ENCODE data around the gene WWC2.

The WWC2 gene

GRCh38 chr4:183155450-183156184 is 56.6 kb downstream of the WWC2 start:
- peaks cover 5% of the 10 kb centered on the region for H3K27me3 Mint-ChIP-seq
- no peak for ATAC-seq (ENCODE audit: low read depth)
- H3K4me1 Mint-ChIP-seq = no peaks in the 10 kb centered on the region
- H3K36me3 Mint-ChIP-seq = no peaks in the 10 kb centered on the region
- DNase-seq (ENCODE audit: low spot score in 2 of 2) = no peak
- no peak overlapping the region for H3K27ac Mint-ChIP-seq
- H3K9me3 Mint-ChIP-seq = peaks cover 2% of the 10 kb centered on the region
- H3K4me3 Mint-ChIP-seq = no peak overlapping the region

GRCh38 chr4:183157215-183157614 is 58.2 kb downstream of the WWC2 start:
- H3K27me3 Mint-ChIP-seq = peaks cover 5% of the 10 kb centered on the region
- no peaks in the 10 kb centered on the region for H3K4me1 Mint-ChIP-seq
- ATAC-seq (ENCODE audit: low read depth) (no peak), DNase-seq (ENCODE audit: low spot score in 2 of 2) (no peak)
- H3K9me3 Mint-ChIP-seq = peaks cover 2% of the 10 kb centered on the region
- H3K36me3 Mint-ChIP-seq = no peaks in the 10 kb centered on the region
- no peak overlapping the region for H3K27ac Mint-ChIP-seq
- no peak overlapping the region for H3K4me3 Mint-ChIP-seq

- no peaks in the 10 kb centered on the region for H3K36me3 Mint-ChIP-seq
Observed at GRCh38 chr4:183158062-183158461, 59.0 kb downstream of the WWC2 start.

GRCh38 chr4:183161630-183162029 is 62.6 kb downstream of the WWC2 start:
- no peaks in the 10 kb centered on the region for H3K4me1 Mint-ChIP-seq
- no peak for ATAC-seq (ENCODE audit: low read depth)
- H3K27ac Mint-ChIP-seq = no peak overlapping the region
- no peak for DNase-seq (ENCODE audit: low spot score in 2 of 2)
- peaks cover 2% of the 10 kb centered on the region for H3K9me3 Mint-ChIP-seq
- no peak overlapping the region for H3K4me3 Mint-ChIP-seq
- no peaks in the 10 kb centered on the region for H3K36me3 Mint-ChIP-seq
- H3K27me3 Mint-ChIP-seq = peaks cover 9% of the 10 kb centered on the region

More at GRCh38 chr4:183158062-183158461, 59.0 kb downstream of the WWC2 start:
- H3K27ac Mint-ChIP-seq = no peak overlapping the region
- peaks cover 9% of the 10 kb centered on the region for H3K27me3 Mint-ChIP-seq
- H3K4me1 Mint-ChIP-seq = no peaks in the 10 kb centered on the region
- ATAC-seq (ENCODE audit: low read depth) = no peak
- no peak overlapping the region for H3K4me3 Mint-ChIP-seq
- no peak for DNase-seq (ENCODE audit: low spot score in 2 of 2)
- H3K9me3 Mint-ChIP-seq = peaks cover 2% of the 10 kb centered on the region

- Mint-ChIP-seq H3K36me3 (no peaks in the 10 kb centered on the region), H3K4me1 (no peaks in the 10 kb centered on the region), H3K9me3 (no peaks in the 10 kb centered on the region), H3K4me3 (no peak overlapping the region), H3K27me3 (peaks cover 7% of the 10 kb centered on the region), H3K27ac (no peak overlapping the region)
- ATAC-seq (ENCODE audit: low read depth) = no peak
- DNase-seq (ENCODE audit: low spot score in 2 of 2) = no peak
Observed at GRCh38 chr4:183163135-183163534, 64.1 kb downstream of the WWC2 start.

- Mint-ChIP-seq H3K4me1 (no peaks in the 10 kb centered on the region), H3K27me3 (peaks cover 7% of the 10 kb centered on the region), H3K36me3 (no peaks in the 10 kb centered on the region), H3K27ac (no peak overlapping the region), H3K4me3 (no peak overlapping the region), H3K9me3 (no peaks in the 10 kb centered on the region)
- DNase-seq (ENCODE audit: low spot score in 2 of 2) (no peak), ATAC-seq (ENCODE audit: low read depth) (no peak)
Observed at GRCh38 chr4:183164963-183165362, 65.9 kb downstream of the WWC2 start.

- no peak for ATAC-seq (ENCODE audit: low read depth)
- H3K36me3 Mint-ChIP-seq = no peaks in the 10 kb centered on the region
- peaks cover 7% of the 10 kb centered on the region for H3K27me3 Mint-ChIP-seq
- no peak for DNase-seq (ENCODE audit: low spot score in 2 of 2)
- no peak overlapping the region for H3K27ac Mint-ChIP-seq
- H3K9me3 Mint-ChIP-seq = no peaks in the 10 kb centered on the region
- H3K4me1 Mint-ChIP-seq = no peaks in the 10 kb centered on the region
- H3K4me3 Mint-ChIP-seq = no peak overlapping the region
Observed at GRCh38 chr4:183165376-183165775, 66.3 kb downstream of the WWC2 start.

GRCh38 chr4:183170894-183171293 is 71.8 kb downstream of the WWC2 start:
- no peaks in the 10 kb centered on the region for H3K9me3 Mint-ChIP-seq
- H3K4me1 Mint-ChIP-seq = no peaks in the 10 kb centered on the region
- ATAC-seq (ENCODE audit: low read depth) (no peak), DNase-seq (ENCODE audit: low spot score in 2 of 2) (no peak)
- no peak overlapping the region for H3K27ac Mint-ChIP-seq
- H3K36me3 Mint-ChIP-seq = no peaks in the 10 kb centered on the region
- peaks cover 3% of the 10 kb centered on the region for H3K27me3 Mint-ChIP-seq
- H3K4me3 Mint-ChIP-seq = no peak overlapping the region

GRCh38 chr4:183171484-183172267 is 72.6 kb downstream of the WWC2 start:
- no peaks in the 10 kb centered on the region for H3K9me3 Mint-ChIP-seq
- H3K27ac Mint-ChIP-seq = no peak overlapping the region
- H3K4me3 Mint-ChIP-seq = no peak overlapping the region
- DNase-seq (ENCODE audit: low spot score in 2 of 2) (no peak), ATAC-seq (ENCODE audit: low read depth) (no peak)
- H3K4me1 Mint-ChIP-seq = no peaks in the 10 kb centered on the region
- peaks cover 4% of the 10 kb centered on the region for H3K27me3 Mint-ChIP-seq
- no peaks in the 10 kb centered on the region for H3K36me3 Mint-ChIP-seq

- Mint-ChIP-seq H3K9me3 (no peaks in the 10 kb centered on the region), H3K4me1 (no peaks in the 10 kb centered on the region), H3K27ac (no peak overlapping the region), H3K4me3 (no peak overlapping the region), H3K36me3 (no peaks in the 10 kb centered on the region), H3K27me3 (peaks cover 3% of the 10 kb centered on the region)
- DNase-seq (ENCODE audit: low spot score in 2 of 2) (no peak), ATAC-seq (ENCODE audit: low read depth) (no peak)
Observed at GRCh38 chr4:183172881-183173280, 73.8 kb downstream of the WWC2 start.

- Mint-ChIP-seq H3K27ac (no peak overlapping the region), H3K4me3 (no peak overlapping the region), H3K9me3 (no peaks in the 10 kb centered on the region), H3K36me3 (no peaks in the 10 kb centered on the region), H3K27me3 (peaks cover 3% of the 10 kb centered on the region), H3K4me1 (no peaks in the 10 kb centered on the region)
- ATAC-seq (ENCODE audit: low read depth) = no peak
- DNase-seq (ENCODE audit: low spot score in 2 of 2) = no peak
Observed at GRCh38 chr4:183173580-183174526, 74.8 kb downstream of the WWC2 start.

GRCh38 chr4:183175631-183176232 is 76.7 kb downstream of the WWC2 start:
- ATAC-seq (ENCODE audit: low read depth) (no peak), DNase-seq (ENCODE audit: low spot score in 2 of 2) (no peak)
- H3K36me3 Mint-ChIP-seq = no peaks in the 10 kb centered on the region
- peaks cover 4% of the 10 kb centered on the region for H3K27me3 Mint-ChIP-seq
- no peak overlapping the region for H3K27ac Mint-ChIP-seq
- no peak overlapping the region for H3K4me3 Mint-ChIP-seq
- H3K4me1 Mint-ChIP-seq = no peaks in the 10 kb centered on the region
- H3K9me3 Mint-ChIP-seq = no peaks in the 10 kb centered on the region

- no peaks in the 10 kb centered on the region for H3K9me3 Mint-ChIP-seq
- peaks cover 4% of the 10 kb centered on the region for H3K27me3 Mint-ChIP-seq
- ATAC-seq (ENCODE audit: low read depth) (no peak), DNase-seq (ENCODE audit: low spot score in 2 of 2) (no peak)
- H3K4me1 Mint-ChIP-seq = no peaks in the 10 kb centered on the region
- no peak overlapping the region for H3K27ac Mint-ChIP-seq
- no peaks in the 10 kb centered on the region for H3K36me3 Mint-ChIP-seq
- no peak overlapping the region for H3K4me3 Mint-ChIP-seq
Observed at GRCh38 chr4:183177001-183177400, 77.9 kb downstream of the WWC2 start.
